Coronary artery (tissue), 2 donors: Measurements from ENCODE around the gene NAA16.

ENCODE experiments used
- DNase-seq: peaks from one replicate; pipeline ENCODE4 v3.0.0-alpha.2; 2017; ENCODE audit warnings: low spot score
- H3K27ac ChIP-seq, 2 donors: fragments of 200-600 bp; sonication (generic); one replicate each; pipeline ENCODE4 v1.5.1; 2016 to 2019
- H3K4me3 ChIP-seq: fragments of 200-600 bp; sonication (generic); 2 replicates; pipeline ENCODE4 v1.5.1; 2016; ENCODE audit warnings: mild to moderate bottlenecking, moderate library complexity
- CTCF ChIP-seq: fragments of 200-600 bp; sonication (generic); IDR thresholded peaks from one replicate; pipeline ENCODE4 v1.5.1; 2019; ENCODE audit warnings: antibody characterized with exemption

NAA16 gene

GRCh38 chr13:41408121-41408520 lies 97.1 kb downstream of the NAA16 start:
- no peak for DNase-seq
- Histone ChIP-seq H3K4me3 (no peak overlapping the region), H3K27ac (no peak overlapping the region)
- no peak for TF ChIP-seq CTCF

- TF ChIP-seq CTCF: no peak
- no peak overlapping the region for H3K4me3 ChIP-seq
- no peak overlapping the region for H3K27ac ChIP-seq
- no peak for DNase-seq
Observed at GRCh38 chr13:41408746-41409145, 97.7 kb downstream of the NAA16 start.

GRCh38 chr13:41409611-41410010 lies 98.5 kb downstream of the NAA16 start:
- no peak for TF ChIP-seq CTCF
- DNase-seq: no peak
- Histone ChIP-seq H3K27ac (no peak overlapping the region), H3K4me3 (no peak overlapping the region)

GRCh38 chr13:41411060-41411459 lies 100.0 kb downstream of the NAA16 start:
- Histone ChIP-seq H3K27ac (no peak overlapping the region), H3K4me3 (no peak overlapping the region)
- TF ChIP-seq CTCF: no peak
- no peak for DNase-seq

- H3K4me3 ChIP-seq: no peak overlapping the region
- no peak for TF ChIP-seq CTCF
- H3K27ac ChIP-seq: no peak overlapping the region
- no peak for DNase-seq
Observed at GRCh38 chr13:41411522-41411921, 100.5 kb downstream of the NAA16 start.

- H3K4me3 ChIP-seq: no peak overlapping the region
- no peak for DNase-seq
- TF ChIP-seq CTCF: no peak
- H3K27ac ChIP-seq: no peak overlapping the region
Observed at GRCh38 chr13:41413872-41414271, 102.8 kb downstream of the NAA16 start.

GRCh38 chr13:41416276-41416675 lies 105.2 kb downstream of the NAA16 start:
- DNase-seq: no peak
- H3K27ac ChIP-seq: no peak overlapping the region
- no peak overlapping the region for H3K4me3 ChIP-seq
- TF ChIP-seq CTCF: no peak
